OCI-LY7 (cell line): Measurements from ENCODE around the gene KIAA1755.

Source experiments
- EZH2phosphoT487 ChIP-seq: fragments of 200-600 bp; sonication (generic); IDR thresholded peaks from 2 replicates; pipeline ENCODE4 v1.6.1; 2018; ENCODE audit warnings: low read depth, borderline replicate concordance, mild to moderate bottlenecking, mixed run types, antibody characterized with exemption, low read length, moderate library complexity, mixed read lengths
- TF ChIP-seq, protein P1 (sequence below): fragments of 200-600 bp; sonication (generic); conservative IDR thresholded peaks from 2 replicates; pipeline ENCODE4 v1.5.1; 2014; ENCODE audit warnings: mild to moderate bottlenecking, antibody characterized with exemption, low read length, moderate library complexity, mixed read lengths

DNA sequence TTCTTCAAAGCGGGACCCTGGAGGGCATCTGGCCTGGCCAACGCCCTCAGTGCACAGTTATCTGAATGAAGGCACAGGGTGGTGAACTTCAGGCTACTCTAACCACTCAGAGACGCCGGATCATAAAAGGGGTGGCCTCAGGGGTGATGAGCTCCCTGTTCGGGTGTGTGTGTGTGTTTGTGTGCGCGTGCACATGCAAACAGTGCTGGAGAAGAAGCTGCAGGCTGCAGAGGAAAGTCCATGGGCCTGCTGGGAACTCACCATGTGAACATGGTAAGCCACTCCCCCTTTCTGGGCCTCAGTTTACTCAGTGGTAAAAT is 42.0 kb downstream of the KIAA1755 start:
- TF ChIP-seq, protein P1, sequence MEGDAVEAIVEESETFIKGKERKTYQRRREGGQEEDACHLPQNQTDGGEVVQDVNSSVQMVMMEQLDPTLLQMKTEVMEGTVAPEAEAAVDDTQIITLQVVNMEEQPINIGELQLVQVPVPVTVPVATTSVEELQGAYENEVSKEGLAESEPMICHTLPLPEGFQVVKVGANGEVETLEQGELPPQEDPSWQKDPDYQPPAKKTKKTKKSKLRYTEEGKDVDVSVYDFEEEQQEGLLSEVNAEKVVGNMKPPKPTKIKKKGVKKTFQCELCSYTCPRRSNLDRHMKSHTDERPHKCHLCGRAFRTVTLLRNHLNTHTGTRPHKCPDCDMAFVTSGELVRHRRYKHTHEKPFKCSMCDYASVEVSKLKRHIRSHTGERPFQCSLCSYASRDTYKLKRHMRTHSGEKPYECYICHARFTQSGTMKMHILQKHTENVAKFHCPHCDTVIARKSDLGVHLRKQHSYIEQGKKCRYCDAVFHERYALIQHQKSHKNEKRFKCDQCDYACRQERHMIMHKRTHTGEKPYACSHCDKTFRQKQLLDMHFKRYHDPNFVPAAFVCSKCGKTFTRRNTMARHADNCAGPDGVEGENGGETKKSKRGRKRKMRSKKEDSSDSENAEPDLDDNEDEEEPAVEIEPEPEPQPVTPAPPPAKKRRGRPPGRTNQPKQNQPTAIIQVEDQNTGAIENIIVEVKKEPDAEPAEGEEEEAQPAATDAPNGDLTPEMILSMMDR: no peak
- no peak for TF ChIP-seq EZH2phosphoT487
